Ectodermal cell (in vitro differentiated cells): Measurements from ENCODE around the gene MAP4K3.

Experiments used
- H3K27ac ChIP-seq: 2 replicates; pipeline ENCODE4 v1.7.0; 2013; ENCODE audit warnings: mild to moderate bottlenecking, low read depth, low read length; ENCODE audit not compliant: insufficient read depth, poor library complexity, severe bottlenecking
- H3K27me3 ChIP-seq: 2 replicates; pipeline ENCODE4 v1.7.0; 2013; ENCODE audit warnings: mild to moderate bottlenecking, low read length; ENCODE audit not compliant: insufficient read depth, control insufficient read depth, poor library complexity, severe bottlenecking
- H3K36me3 ChIP-seq: one replicate; pipeline ENCODE4 v1.7.0; 2013; ENCODE audit warnings: low read length; ENCODE audit not compliant: control insufficient read depth, insufficient read depth
- H3K4me1 ChIP-seq: one replicate; pipeline ENCODE4 v1.7.0; 2013; ENCODE audit warnings: low read length; ENCODE audit not compliant: control insufficient read depth, insufficient read depth
- H3K4me3 ChIP-seq: 2 replicates; pipeline ENCODE4 v1.7.0; 2013; ENCODE audit warnings: low read depth, low read length, control low read depth; ENCODE audit not compliant: insufficient read depth
- H3K9me3 ChIP-seq: 2 replicates; pipeline ENCODE4 v1.7.0; 2013; ENCODE audit warnings: mild to moderate bottlenecking, low read length, moderate library complexity; ENCODE audit not compliant: control insufficient read depth
- WGBS, 2 experiments: methylation state at CpG; one replicate each; pipeline ENCODE4 v1.1.7; 2013; ENCODE audit warnings: missing lambda C conversion rate in 2 of 2; 5-methylcytosine and 5-hydroxymethylcytosine counted together

Gene MAP4K3

GRCh38 chr2:39228413-39229209 is 208.5 kb downstream of the MAP4K3 start:
- Histone ChIP-seq H3K4me1 (no peaks in the 10 kb centered on the region), H3K4me3 (peak overlapping the region; percentile 32), H3K27ac (no peak overlapping the region), H3K36me3 (no peaks in the 10 kb centered on the region), H3K27me3 (no peaks in the 10 kb centered on the region), H3K9me3 (no peaks in the 10 kb centered on the region)
- WGBS, 2 experiments = 17 to 20% methylated on average over 16 to 17 of the region's 19 CpGs

- WGBS, 2 experiments = 21 to 23% methylated on average over 9 of the region's 9 CpGs
- no peaks in the 10 kb centered on the region for H3K27me3 ChIP-seq
- no peaks in the 10 kb centered on the region for H3K36me3 ChIP-seq
- H3K9me3 ChIP-seq = no peaks in the 10 kb centered on the region
- H3K27ac ChIP-seq = no peak overlapping the region
- no peak overlapping the region for H3K4me3 ChIP-seq
- H3K4me1 ChIP-seq = no peaks in the 10 kb centered on the region
Observed at GRCh38 chr2:39227628-39228412, 209.3 kb downstream of the MAP4K3 start.

GRCh38 chr2:39225567-39225966 is 211.5 kb downstream of the MAP4K3 start:
- 100% methylated on average over 1 of the region's 1 CpG; no CpG with 5 or more reads in 1 of the 2 experiments for WGBS, 2 experiments

GRCh38 chr2:39223909-39224308 is 213.2 kb downstream of the MAP4K3 start:
- Histone ChIP-seq H3K36me3 (no peaks in the 10 kb centered on the region), H3K4me1 (no peaks in the 10 kb centered on the region), H3K4me3 (no peak overlapping the region), H3K27ac (no peak overlapping the region), H3K27me3 (no peaks in the 10 kb centered on the region), H3K9me3 (no peaks in the 10 kb centered on the region)
- no CpG with 5 or more reads among the region's 1 CpG for WGBS, 2 experiments

More at GRCh38 chr2:39225567-39225966, 211.5 kb downstream of the MAP4K3 start:
- Histone ChIP-seq H3K4me1 (no peaks in the 10 kb centered on the region), H3K36me3 (no peaks in the 10 kb centered on the region), H3K27ac (no peak overlapping the region), H3K9me3 (no peaks in the 10 kb centered on the region), H3K4me3 (no peak overlapping the region), H3K27me3 (no peaks in the 10 kb centered on the region)

GRCh38 chr2:39221459-39221858 is 215.6 kb downstream of the MAP4K3 start:
- Histone ChIP-seq H3K4me1 (no peaks in the 10 kb centered on the region), H3K27ac (no peak overlapping the region), H3K9me3 (no peaks in the 10 kb centered on the region), H3K4me3 (no peak overlapping the region), H3K27me3 (no peaks in the 10 kb centered on the region), H3K36me3 (no peaks in the 10 kb centered on the region)
- WGBS, 2 experiments = 96% methylated on average over 3 of the region's 3 CpGs

- Histone ChIP-seq H3K36me3 (no peaks in the 10 kb centered on the region), H3K27me3 (no peaks in the 10 kb centered on the region), H3K4me3 (no peak overlapping the region), H3K9me3 (no peaks in the 10 kb centered on the region), H3K27ac (no peak overlapping the region), H3K4me1 (no peaks in the 10 kb centered on the region)
- 83 to 88% methylated on average over 2 of the region's 2 CpGs for WGBS, 2 experiments
Observed at GRCh38 chr2:39220136-39220535, 216.9 kb downstream of the MAP4K3 start.

- Histone ChIP-seq H3K4me3 (no peak overlapping the region), H3K9me3 (no peaks in the 10 kb centered on the region), H3K4me1 (no peaks in the 10 kb centered on the region), H3K36me3 (no peaks in the 10 kb centered on the region), H3K27me3 (no peaks in the 10 kb centered on the region), H3K27ac (no peak overlapping the region)
- WGBS, 2 experiments = 95 to 97% methylated on average over 5 of the region's 5 CpGs
Observed at GRCh38 chr2:39218391-39218790, 218.7 kb downstream of the MAP4K3 start.

GRCh38 chr2:39217192-39217550 is 219.9 kb downstream of the MAP4K3 start:
- 89 to 97% methylated on average over 3 to 4 of the region's 4 CpGs for WGBS, 2 experiments
- Histone ChIP-seq H3K9me3 (no peaks in the 10 kb centered on the region), H3K4me1 (no peaks in the 10 kb centered on the region), H3K27ac (no peak overlapping the region), H3K36me3 (no peaks in the 10 kb centered on the region), H3K4me3 (no peak overlapping the region), H3K27me3 (no peaks in the 10 kb centered on the region)

GRCh38 chr2:39216346-39217191 is 220.5 kb downstream of the MAP4K3 start:
- Histone ChIP-seq H3K27me3 (no peaks in the 10 kb centered on the region), H3K9me3 (no peaks in the 10 kb centered on the region), H3K36me3 (no peaks in the 10 kb centered on the region), H3K4me3 (no peak overlapping the region), H3K4me1 (no peaks in the 10 kb centered on the region), H3K27ac (no peak overlapping the region)
- 87% methylated on average over 12 of the region's 12 CpGs for WGBS, 2 experiments

- no peaks in the 10 kb centered on the region for H3K36me3 ChIP-seq
- WGBS, 2 experiments = 96% methylated on average over 2 of the region's 2 CpGs
- no peak overlapping the region for H3K4me3 ChIP-seq
- H3K27me3 ChIP-seq = no peaks in the 10 kb centered on the region
- no peaks in the 10 kb centered on the region for H3K9me3 ChIP-seq
- H3K27ac ChIP-seq = no peak overlapping the region
- no peaks in the 10 kb centered on the region for H3K4me1 ChIP-seq
Observed at GRCh38 chr2:39215545-39215944, 221.5 kb downstream of the MAP4K3 start.
